ENCODE results near the gene TEX28.
"Not testable (repeated sequence)": the region's sequence is repeated elsewhere in the genome, so short reads cannot be mapped to it uniquely, and the experiment has no call there.

Gene TEX28

GRCh38 chrX:154294791-154295574 lies at the start of gene TEX28:
TSS of gene TEX28 (minus strand) at chrX:154295124. CDS start at chrX:154292117, 3,007 bp downstream.
- DNase-seq = no peak

- not testable (repeated sequence) for DNase-seq
Measured at GRCh38 chrX:154343620-154344019, 48.7 kb upstream of the TEX28 start.

GRCh38 chrX:154343063-154343462 lies 48.1 kb upstream of the TEX28 start:
- DNase-seq = not testable (repeated sequence)

- DNase-seq = not testable (repeated sequence)
Measured at GRCh38 chrX:154341399-154342298, 46.7 kb upstream of the TEX28 start.

GRCh38 chrX:154334496-154334895 lies 39.6 kb upstream of the TEX28 start:
- DNase-seq = no peak

- DNase-seq = no peak
Measured at GRCh38 chrX:154333837-154334271, 38.9 kb upstream of the TEX28 start.

GRCh38 chrX:154333116-154333515 lies 38.2 kb upstream of the TEX28 start:
- DNase-seq = no peak

- no peak for DNase-seq
Measured at GRCh38 chrX:154332561-154332960, 37.6 kb upstream of the TEX28 start.

GRCh38 chrX:154329294-154329693 lies 34.4 kb upstream of the TEX28 start:
- DNase-seq = no peak

GRCh38 chrX:154328646-154329045 lies 33.7 kb upstream of the TEX28 start:
- DNase-seq = no peak

- DNase-seq = peak; percentile 43
Measured at GRCh38 chrX:154327038-154327820, 32.3 kb upstream of the TEX28 start.

GRCh38 chrX:154325541-154325940 lies 30.6 kb upstream of the TEX28 start:
- DNase-seq = no peak

GRCh38 chrX:154323537-154323936 lies 28.6 kb upstream of the TEX28 start:
- DNase-seq = no peak

GRCh38 chrX:154322890-154323289 lies 28.0 kb upstream of the TEX28 start:
- no peak for DNase-seq

GRCh38 chrX:154321594-154321993 lies 26.7 kb upstream of the TEX28 start:
- DNase-seq = peak; percentile 91

GRCh38 chrX:154321152-154321551 lies 26.2 kb upstream of the TEX28 start:
- no peak for DNase-seq

GRCh38 chrX:154320406-154320805 lies 25.5 kb upstream of the TEX28 start:
- no peak for DNase-seq

- DNase-seq = peak; percentile 45
Measured at GRCh38 chrX:154317391-154317995, 22.6 kb upstream of the TEX28 start.

GRCh38 chrX:154315416-154315815 lies 20.5 kb upstream of the TEX28 start:
- no peak for DNase-seq

GRCh38 chrX:154313147-154313546 lies 18.2 kb upstream of the TEX28 start:
- no peak for DNase-seq

GRCh38 chrX:154312116-154312515 lies 17.2 kb upstream of the TEX28 start:
- DNase-seq = no peak
